A673 (cell line): ENCODE results near the gene STX1A. TPM values are rescaled to one million over a fixed set of nuclear protein-coding genes. Genes with fewer than 3 reads are reported as not detected.

Experiments used
- BruUV-seq: library from RNA; stranded (reverse); fragments of 400-500 nt; replicated peaks from 2 replicates; lab custom pipeline; 2021; lab: Mats Ljungman, UMichigan
- CTCF ChIA-PET: fragments of 300-600 bp; sonication (Branson Sonifier 250); formaldehyde crosslinking; loops from one replicate; lab custom pipeline; 2022; ENCODE audit warnings: antibody characterized with exemption; lab: Charles Lee
- POLR2A ChIA-PET: fragments of 300-600 bp; sonication (Branson Sonifier 250); formaldehyde crosslinking; loops from one replicate; lab custom pipeline; 2022; ENCODE audit warnings: antibody characterized with exemption; ENCODE audit not compliant: low non-redundant PET; lab: Charles Lee
- DNase-seq: peaks from one replicate; pipeline ENCODE4 v3.0.0-alpha.2; 2015; ENCODE audit warnings: low spot score
- H3K27ac ChIP-seq: fragments of 200-600 bp; sonication (generic); 2 replicates; pipeline ENCODE4 v1.5.1; 2016; ENCODE audit warnings: mixed run types, low read depth, mild to moderate bottlenecking, mixed read lengths, antibody characterized with exemption, low read length; ENCODE audit not compliant: poor library complexity, severe bottlenecking
- H3K27me3 ChIP-seq: fragments of 200-600 bp; sonication (generic); replicated peaks from 2 replicates; pipeline ENCODE4 v1.6.1; 2017; ENCODE audit warnings: mixed run types, low read depth, mild to moderate bottlenecking, mixed read lengths, antibody characterized with exemption, low read length; ENCODE audit not compliant: insufficient read depth, poor library complexity
- H3K36me3 ChIP-seq: fragments of 200-600 bp; sonication (generic); 2 replicates; pipeline ENCODE4 v1.6.1; 2016; ENCODE audit warnings: mixed run types, mild to moderate bottlenecking, mixed read lengths, antibody characterized with exemption, low read length; ENCODE audit not compliant: insufficient read depth, poor library complexity, severe bottlenecking
- H3K4me1 ChIP-seq: fragments of 200-600 bp; sonication (generic); 2 replicates; pipeline ENCODE4 v1.6.1; 2017; ENCODE audit warnings: mixed run types, mild to moderate bottlenecking, mixed read lengths, antibody characterized with exemption, low read length; ENCODE audit not compliant: insufficient read depth, poor library complexity, severe bottlenecking
- H3K4me3 ChIP-seq: fragments of 200-600 bp; sonication (generic); 2 replicates; pipeline ENCODE4 v1.5.1; 2016; ENCODE audit warnings: low read depth, mixed run types, mild to moderate bottlenecking, mixed read lengths, low read length; ENCODE audit not compliant: poor library complexity, severe bottlenecking
- H3K9me3 ChIP-seq: fragments of 200-600 bp; sonication (generic); 2 replicates; pipeline ENCODE4 v1.6.1; 2016; ENCODE audit warnings: mixed run types, low read depth, mild to moderate bottlenecking, mixed read lengths, antibody characterized with exemption, low read length; ENCODE audit not compliant: poor library complexity, severe bottlenecking
- CTCF ChIP-seq: fragments of 300-800, 200-600 bp; sonication (generic); conservative IDR thresholded peaks from 2 replicates; pipeline ENCODE4 v1.5.1; 2017; ENCODE audit warnings: low read depth, mild to moderate bottlenecking, antibody characterized with exemption, low read length, moderate library complexity, mixed read lengths
- EZH2 ChIP-seq: fragments of 200-600 bp; sonication (generic); IDR thresholded peaks from 2 replicates; pipeline ENCODE4 v1.6.1; 2017; ENCODE audit warnings: borderline replicate concordance, low read depth, mild to moderate bottlenecking, mixed read lengths, antibody characterized with exemption, low read length; ENCODE audit not compliant: poor library complexity, severe bottlenecking
- intact Hi-C: fragments of 100-400 bp; cut with micrococcal nuclease; formaldehyde crosslinking; loops from one replicate; pipeline ENCODE4 v1.10.0; 2022; ENCODE audit not compliant: unreplicated experiment
- total RNA-seq: library from RNA; stranded (reverse); gene quantifications from 2 replicates; pipeline ENCODE4 v1.2.3, GENCODE V29; 2021

STX1A gene
- total RNA-seq, 1 experiment from 2014 or later: 47.1 TPM

GRCh38 chr7:73738612-73739386 lies 19.3 kb upstream of the STX1A start, which contains the start of gene ABHD11:
TSS of gene ABHD11 (minus strand) at chr7:73738802. CDS start at chr7:73738770, 32 bp downstream.
- ChIA-PET CTCF (interaction anchor here (0.5 to 1.7 kb wide), 6 partner anchors 10 to 663 kb away, joined by 3 to 14 read pairs (median 4); no protein-coding TSS in a partner anchor), POLR2A (interaction anchor here (0.6 kb wide), 2 partner anchors 121 to 566 kb away, joined by 5 to 7 read pairs; no protein-coding TSS in a partner anchor)
- TF ChIP-seq CTCF (no peak), EZH2 (no peak)
- H3K9me3 ChIP-seq: no peaks in the 10 kb centered on the region
- H3K27me3 ChIP-seq: no peaks in the 10 kb centered on the region
- peak; percentile 94 for DNase-seq
- peaks cover 13% of the 10 kb centered on the region for H3K36me3 ChIP-seq
- BruUV-seq: TSS peak; percentile 76
- H3K27ac ChIP-seq: peak within 1 kb of the TSS; percentile 84
- peaks cover 7% of the 10 kb centered on the region for H3K4me1 ChIP-seq
- H3K4me3 ChIP-seq: peak within 1 kb of the TSS; percentile 72
- intact Hi-C loops: loop anchor here (2.0 to 10.0 kb wide), 2 partner anchors 20 to 284 kb away; partner anchors contain the start of gene STX1A

- TF ChIP-seq EZH2: no peak
- TF ChIP-seq CTCF: no peak
- H3K4me1 ChIP-seq: peaks cover 7% of the 10 kb centered on the region
- peak overlapping the region; percentile 72 for H3K27ac ChIP-seq
- peak; percentile 72 for DNase-seq
- ChIA-PET CTCF (interaction anchor here (0.5 to 1.7 kb wide), 4 partner anchors 13 to 663 kb away, joined by 3 to 14 read pairs (median 4); no protein-coding TSS in a partner anchor), POLR2A (interaction anchor here (0.6 kb wide), 2 partner anchors 121 to 566 kb away, joined by 5 to 7 read pairs; no protein-coding TSS in a partner anchor)
- BruUV-seq: no TSS peak
- peaks cover 13% of the 10 kb centered on the region for H3K36me3 ChIP-seq
- no peaks in the 10 kb centered on the region for H3K27me3 ChIP-seq
- intact Hi-C loops: loop anchor here (2.0 to 10.0 kb wide), 2 partner anchors 19 to 283 kb away; partner anchors contain the start of gene STX1A
- peak overlapping the region; percentile 72 for H3K4me3 ChIP-seq
- no peaks in the 10 kb centered on the region for H3K9me3 ChIP-seq
These were observed 18.7 kb upstream of the STX1A start for GRCh38 chr7:73738220-73738611.

GRCh38 chr7:73737491-73738219 lies 18.2 kb upstream of the STX1A start:
- Histone ChIP-seq H3K36me3 (peaks cover 13% of the 10 kb centered on the region), H3K27me3 (no peaks in the 10 kb centered on the region), H3K4me1 (peaks cover 7% of the 10 kb centered on the region), H3K27ac (peak overlapping the region; percentile 72), H3K9me3 (no peaks in the 10 kb centered on the region), H3K4me3 (peak overlapping the region; percentile 72)
- no TSS peak for BruUV-seq
- TF ChIP-seq CTCF (no peak), EZH2 (no peak)
- ChIA-PET POLR2A (interaction anchor here (0.6 kb wide), 2 partner anchors 120 to 567 kb away, joined by 5 to 7 read pairs; no protein-coding TSS in a partner anchor), CTCF (interaction anchor here (0.6 to 1.7 kb wide), 4 partner anchors 12 to 664 kb away, joined by 4 to 14 read pairs (median 4); no protein-coding TSS in a partner anchor)
- intact Hi-C loops: loop anchor here (2.0 to 10.0 kb wide), 2 partner anchors 19 to 283 kb away; partner anchors contain the start of gene STX1A
- no peak for DNase-seq
